ENCODE results near the gene DYRK3.
"Not testable (repeated sequence)": the region's sequence is repeated elsewhere in the genome, so short reads cannot be mapped to it uniquely, and the experiment has no call there.

The DYRK3 gene

DNA sequence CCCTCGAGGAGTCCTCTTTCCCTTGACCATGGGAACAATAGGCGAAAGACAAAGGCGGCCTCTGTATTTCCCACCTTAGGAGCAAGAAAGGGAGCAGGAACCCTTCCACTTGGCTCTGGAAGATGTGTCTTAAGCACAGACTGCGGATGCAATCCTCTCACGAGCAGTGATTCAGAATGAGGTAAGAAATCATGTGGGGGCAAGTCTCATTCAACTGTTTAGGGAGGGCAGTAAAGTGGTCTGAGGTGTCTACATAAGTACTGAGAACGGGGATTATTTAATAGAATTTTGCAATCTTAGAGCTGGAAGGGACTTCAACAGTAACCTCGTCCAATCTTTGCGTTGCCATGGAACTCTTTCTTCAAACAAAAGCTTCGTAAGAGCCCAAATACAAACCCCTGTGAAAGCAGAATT, 1.6 kb upstream of the DYRK3 start:
- DNase-seq: no peak

DNA sequence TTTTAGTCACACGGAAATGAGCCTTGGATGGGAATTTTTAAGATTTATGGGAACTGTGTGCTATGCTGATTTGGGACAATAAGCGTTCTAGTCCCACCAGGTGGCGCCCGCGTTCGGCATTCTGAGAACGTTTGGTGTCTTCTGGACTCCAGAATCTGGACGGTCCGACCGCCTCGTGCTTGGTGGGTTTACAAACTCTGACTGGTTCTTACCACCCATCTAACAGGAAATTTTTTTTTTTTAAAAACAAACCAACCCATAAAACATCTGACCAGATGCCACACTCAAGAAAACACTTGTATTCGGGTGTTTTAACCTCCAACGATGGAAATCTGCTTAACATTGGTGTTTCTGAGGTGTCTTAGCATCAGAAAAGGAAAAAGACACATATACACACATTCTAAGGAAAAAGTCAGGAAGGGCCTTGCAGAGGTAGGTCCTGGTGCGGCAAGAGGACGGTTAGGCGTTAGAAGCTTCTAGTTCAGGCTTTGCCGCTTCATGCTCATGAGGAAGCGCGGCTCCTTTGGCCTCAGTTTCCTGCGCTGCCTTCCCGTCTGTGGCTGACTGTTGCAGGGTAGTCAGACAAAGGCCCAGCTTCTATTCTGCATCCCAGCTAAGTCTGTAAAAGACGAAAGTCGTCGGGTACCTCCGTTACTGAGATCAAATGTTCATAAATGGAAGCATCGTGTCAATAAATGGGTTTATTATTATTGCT, 814 bp upstream of the DYRK3 start:
- peak; percentile 72 for DNase-seq

DNA sequence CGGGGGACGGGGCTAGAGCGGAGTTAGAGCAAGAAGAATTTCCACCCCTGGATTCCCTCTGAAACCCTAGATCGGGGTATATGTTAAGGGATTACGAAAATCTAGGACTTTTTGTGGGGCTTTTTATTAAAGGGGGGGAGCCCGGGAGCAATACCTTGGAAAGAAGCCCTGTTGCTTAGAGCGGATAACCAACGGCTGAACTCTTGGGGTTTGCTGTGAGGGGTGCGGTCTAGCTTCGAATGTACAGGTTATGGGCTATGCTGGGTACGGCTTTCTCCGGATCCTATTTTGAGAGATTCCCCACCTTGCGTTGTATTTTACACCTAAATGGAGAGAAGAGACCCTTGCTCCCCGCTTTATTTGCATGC, 626 bp downstream of the DYRK3 start:
- no peak for DNase-seq

DNA sequence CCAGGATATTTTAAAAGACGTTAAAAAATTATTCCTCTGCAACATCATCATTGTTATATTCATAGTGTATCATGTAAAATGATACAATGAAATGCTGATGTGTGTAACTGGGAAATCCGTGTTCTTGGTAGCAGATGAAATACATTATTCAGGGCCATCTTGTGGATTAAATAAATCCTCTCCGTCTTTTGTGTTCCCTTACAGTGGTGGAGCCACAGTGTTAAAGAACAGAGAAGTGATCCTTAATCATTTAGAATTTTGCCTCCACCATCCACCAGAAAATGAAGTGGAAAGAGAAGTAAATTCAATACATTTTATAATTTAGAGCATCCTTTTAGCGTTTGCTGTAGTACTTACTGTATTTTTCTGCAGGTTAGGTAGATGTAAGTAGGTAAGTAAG, 1.3 kb downstream of the DYRK3 start:
- no peak for DNase-seq

DNA sequence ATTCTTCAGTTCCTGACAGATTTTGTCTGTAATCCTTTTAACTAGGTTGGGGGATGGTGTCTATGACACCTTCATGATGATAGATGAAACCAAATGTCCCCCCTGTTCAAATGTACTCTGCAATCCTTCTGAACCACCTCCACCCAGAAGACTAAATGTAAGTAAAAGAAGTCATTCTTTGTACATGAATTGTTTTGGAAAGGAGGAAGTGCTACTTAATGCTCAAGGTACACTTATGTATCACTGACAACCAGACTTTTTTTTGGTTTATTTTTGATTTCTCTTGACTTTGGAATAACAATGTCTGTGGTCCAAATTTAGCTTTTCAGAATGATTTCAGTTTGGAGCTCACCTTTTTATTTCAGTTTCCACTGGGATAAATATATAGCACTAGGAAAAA, 2.3 kb downstream of the DYRK3 start:
- DNase-seq: no peak

DNA sequence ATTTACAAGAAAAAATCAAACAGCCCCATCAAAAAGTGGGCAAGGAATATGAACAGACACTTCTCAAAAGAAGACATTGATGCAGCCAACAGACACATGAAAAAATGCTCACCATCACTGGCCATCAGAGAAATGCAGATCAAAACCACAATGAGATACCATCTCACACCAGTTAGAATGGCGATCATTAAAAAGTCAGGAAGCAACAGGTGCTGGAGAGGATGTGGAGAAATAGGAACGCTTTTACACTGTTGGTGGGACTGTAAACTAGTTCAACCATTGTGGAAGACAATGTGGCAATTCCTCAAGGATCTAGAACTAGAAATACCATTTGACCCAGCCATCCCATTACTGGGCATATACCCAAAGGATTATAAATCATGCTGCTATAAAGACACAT, 6.7 kb downstream of the DYRK3 start:
- not testable (repeated sequence) for DNase-seq

DNA sequence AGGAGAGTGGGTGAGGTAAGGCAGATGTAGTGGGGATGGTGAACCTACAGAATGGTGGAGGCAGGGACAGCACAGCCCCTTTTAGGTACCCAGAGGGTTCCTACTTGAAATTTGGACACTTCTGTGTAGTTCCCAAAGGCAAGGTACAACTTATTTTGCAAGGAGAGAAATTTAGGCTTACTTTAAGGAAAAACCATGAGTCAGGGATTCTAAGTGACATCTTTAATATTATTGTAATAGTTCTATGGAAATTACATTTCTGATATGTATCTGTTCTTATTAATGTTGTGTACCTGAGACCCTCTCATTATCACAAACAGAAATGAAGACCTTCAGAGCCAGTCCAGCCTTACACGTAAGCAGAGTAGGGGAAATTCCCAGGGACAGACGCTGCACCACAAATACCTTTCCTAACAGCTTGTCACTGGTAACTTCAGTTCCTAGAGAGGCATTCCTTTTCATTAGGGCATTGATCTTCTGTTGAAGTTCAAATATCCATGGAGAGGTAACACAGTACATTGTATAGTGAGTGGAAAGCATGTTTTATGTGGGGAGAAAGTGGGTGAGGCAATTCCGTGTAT, 7.9 kb downstream of the DYRK3 start:
- no peak for DNase-seq

DNA sequence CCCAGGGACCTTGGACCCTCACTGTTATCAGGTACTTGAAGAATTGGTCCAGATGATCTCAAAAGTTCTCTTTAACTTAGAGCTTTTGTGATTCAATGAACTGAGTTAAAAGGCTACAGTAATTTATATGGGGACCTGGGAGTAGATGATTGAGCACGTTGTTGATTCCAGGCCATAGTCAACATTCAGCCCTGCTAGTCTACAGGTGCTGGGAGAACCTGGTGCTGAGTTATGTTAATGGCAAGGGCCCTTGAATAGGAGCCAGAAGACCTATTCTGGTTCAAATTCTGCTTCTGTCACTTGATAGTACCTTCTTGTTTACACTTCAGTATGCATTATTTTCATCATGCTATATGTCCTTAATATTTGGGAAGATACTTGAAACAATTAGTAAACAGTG, 11.2 kb downstream of the DYRK3 start:
- DNase-seq: no peak

DNA sequence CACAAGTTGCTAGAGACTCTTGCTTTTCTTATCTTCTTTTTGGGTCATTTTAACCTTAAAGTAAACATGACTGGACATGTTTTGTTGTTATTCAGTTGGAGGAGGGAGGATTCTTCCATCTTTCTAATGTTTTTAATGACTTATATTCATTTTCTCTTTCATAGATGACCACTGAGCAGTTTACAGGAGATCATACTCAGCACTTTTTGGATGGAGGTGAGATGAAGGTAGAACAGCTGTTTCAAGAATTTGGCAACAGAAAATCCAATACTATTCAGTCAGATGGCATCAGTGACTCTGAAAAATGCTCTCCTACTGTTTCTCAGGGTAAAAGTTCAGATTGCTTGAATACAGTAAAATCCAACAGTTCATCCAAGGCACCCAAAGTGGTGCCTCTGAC, 11.9 kb downstream of the DYRK3 start:
- no peak for DNase-seq

DNA sequence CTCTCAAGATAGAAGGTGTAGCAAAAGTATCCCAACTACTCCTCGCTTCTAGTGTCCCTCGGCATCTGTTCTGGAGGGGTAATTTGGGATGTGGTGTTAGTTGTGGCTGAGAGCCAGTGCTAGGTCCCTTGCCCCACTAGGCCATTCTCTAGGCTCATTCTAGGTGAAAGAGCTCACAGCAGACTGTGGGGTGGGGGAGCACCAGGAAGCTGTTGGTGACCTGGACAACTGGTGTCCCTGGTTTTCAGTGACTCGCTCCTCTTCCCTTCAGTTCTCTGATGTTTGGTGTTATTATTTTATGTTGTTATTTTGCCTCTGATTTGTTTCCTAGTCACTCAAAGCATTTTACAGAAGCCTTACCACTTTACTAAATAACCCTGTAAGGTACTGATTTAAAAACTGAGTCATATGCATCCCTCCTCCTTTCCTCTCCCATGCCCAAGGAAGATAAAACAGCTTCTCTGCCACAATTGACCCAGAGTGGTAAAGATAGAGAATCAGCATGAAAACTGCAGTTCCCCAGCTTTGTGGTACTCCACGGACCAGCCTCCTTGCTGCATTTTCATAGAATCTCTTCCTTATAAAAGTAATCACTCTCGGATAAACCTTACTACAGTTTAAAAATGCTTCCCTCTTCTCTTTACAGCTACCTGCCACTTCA, 14.1 kb downstream of the DYRK3 start:
- no peak for DNase-seq

DNA sequence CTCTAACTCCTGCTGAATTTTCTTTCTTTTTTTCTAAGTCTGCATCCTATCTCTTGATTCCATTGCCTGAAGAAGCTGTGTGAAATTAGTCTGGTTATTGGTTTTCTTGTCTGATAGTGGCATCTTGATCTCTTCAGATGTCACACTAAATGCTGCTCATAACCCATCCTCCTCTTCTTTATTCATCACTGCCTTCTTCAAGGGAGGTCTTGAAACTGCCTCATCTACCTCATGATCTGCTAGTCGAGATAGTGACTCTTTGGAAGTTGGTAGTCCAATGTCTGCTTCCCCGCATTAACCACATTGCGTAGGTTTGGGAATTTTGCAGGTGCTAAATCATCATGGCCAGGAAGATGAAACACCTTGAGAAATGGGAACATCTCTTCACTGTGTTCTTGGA, 15.7 kb downstream of the DYRK3 start:
- DNase-seq: no peak

DNA sequence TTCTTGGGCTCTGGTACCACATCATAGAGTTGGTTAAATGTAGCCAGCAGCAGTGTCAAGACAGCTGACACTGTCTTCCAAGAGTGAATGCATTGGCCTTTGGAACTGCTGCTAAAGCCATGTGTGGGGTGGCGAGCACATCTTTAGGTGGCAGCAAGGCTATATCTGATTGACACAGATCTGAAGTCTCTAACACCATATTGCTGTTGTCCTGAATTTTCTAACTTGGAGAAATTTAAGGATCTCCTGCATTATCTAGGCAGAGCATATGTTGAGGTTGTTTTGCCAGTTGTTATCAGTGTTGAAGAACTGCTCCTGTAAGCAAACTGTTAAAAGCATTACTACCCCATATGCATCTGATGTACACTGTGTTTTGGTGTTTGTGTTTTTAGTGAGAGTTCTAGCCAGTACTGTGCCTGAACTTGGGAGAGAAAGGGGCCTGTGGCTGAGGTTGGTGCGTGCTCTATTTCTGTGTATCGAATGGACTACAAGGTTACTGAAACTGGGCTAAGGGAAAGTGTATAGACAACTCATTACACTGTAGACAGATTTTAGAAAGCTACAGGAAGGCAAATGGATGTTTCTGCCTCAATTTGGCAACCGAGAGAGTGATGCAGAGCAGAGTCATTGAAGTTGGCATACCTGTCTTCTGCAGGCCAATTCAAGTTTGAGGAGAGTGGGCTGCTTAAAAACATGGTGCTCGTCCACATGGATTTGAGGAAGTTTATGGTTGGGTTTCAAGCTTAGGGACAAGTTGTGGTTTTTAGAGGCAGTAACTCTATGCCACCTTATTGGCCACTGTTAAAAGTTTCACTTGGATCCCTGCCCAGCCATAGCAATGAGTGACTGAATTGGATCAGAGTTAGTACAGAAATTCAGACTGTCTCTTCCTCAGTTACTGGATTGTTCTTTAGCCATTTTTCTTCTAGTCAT, 16.9 kb downstream of the DYRK3 start:
- no peak for DNase-seq

DNA sequence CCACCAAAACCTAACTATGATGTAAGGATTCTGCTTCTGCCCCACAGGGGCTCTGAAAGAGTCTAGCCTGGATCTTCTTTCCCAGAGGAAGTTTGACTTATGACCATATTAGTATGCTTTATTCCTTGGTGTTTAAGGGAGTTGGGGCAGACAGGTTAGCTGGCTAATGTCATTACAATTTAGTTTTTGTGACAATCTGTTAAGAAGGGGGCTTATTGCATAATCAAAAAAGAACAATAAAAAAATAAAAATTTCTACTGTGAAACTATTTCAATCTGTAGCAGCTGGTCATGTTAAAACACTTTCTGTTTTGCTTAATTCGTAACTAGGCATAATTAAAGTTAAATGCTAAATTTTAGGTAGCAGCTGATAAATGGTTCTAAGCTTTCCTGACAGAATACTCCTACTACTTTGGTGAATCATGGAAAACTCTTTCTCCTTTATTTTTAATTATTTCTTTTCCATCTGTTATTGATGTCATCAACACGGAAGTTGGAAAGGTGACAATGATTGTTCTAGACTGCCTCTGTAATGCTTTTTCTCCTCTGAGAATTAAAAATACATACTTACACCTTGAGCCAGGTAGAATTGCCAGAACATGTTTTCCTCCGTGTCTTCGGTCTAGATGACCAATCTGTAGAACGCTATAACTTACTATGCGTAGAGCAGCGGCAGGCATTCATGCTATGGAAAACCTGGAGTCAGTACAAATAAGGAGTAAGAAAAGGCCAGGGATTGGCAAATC, 18.6 kb downstream of the DYRK3 start:
- DNase-seq: no peak

DNA sequence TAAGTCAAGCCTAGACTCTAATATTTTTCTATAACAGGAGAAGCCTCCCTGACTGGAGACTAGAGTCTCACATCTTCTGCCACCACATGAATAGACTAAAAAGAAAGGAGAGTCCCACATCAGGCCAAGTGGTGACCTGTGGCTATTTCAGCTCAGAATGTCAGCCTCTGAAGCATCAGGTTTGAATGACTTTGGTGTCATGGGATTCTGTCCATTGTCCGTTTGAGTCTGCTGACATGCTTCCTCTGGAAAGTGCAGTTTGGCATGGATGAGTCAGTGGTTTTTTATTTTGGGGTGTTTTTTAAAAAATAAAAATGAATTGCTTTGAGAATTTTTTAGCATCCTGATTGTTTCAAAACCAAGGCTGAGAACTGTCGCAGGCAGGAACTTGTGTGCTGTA, 19.5 kb downstream of the DYRK3 start:
- DNase-seq: no peak

DNA sequence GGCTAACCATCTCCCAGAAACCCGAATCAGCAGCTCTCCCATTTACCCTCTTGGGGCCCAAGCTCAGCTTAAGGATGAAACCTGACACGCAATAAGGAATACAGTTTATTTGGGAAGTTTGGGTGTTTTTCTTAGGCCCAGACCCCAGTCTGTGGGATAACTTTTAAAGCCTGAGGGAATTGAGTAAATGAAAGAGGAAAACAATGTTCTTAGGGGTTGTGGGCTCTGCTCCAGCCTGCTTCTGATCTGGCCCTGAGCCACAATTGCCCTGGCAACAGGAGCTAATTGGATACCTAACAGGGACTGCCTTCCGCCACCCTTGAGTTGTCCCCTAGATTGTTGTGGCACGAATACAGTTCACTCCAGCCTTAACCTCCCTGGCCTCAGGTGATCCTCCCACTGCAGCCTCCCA, 20.1 kb downstream of the DYRK3 start:
- no peak for DNase-seq

DNA sequence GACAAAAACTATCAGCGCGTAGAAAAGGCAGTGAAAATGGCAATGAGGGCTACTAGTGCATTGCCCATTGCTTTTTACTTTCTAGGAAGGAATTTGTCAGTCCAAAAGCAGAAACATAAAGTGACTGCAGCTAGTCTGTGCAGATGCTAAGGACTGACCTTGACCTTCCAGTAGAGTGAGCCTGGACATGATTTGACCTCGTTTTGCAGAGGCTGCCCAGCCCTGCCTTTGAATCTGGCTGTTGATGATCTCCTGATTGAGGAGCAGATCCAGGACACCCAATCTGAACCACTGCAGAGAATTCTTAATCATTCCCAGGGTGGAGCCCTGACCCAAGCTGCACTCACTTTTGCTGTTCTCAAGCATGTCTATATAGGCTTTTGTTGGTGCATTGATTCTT, 21.6 kb downstream of the DYRK3 start:
- no peak for DNase-seq

DNA sequence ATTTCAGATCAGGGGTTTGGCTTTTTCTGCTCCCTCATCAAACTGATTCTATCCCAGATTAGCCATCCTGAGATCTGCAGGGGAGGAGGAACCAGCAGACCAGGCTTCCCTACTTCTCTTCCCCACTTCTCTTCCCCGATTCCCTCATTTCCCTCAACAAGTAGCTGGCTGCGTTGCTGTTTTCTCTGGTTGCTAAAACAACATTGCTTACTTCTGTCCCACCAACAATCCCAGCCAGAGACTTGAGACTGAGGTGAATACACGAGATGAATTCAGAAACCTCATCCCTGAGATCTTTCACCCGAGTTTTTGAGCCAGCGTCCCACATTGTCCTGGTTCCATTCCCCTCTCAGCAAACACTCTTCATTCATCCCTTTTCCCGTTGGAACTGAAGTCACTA, 22.4 kb downstream of the DYRK3 start:
- DNase-seq: no peak

DNA sequence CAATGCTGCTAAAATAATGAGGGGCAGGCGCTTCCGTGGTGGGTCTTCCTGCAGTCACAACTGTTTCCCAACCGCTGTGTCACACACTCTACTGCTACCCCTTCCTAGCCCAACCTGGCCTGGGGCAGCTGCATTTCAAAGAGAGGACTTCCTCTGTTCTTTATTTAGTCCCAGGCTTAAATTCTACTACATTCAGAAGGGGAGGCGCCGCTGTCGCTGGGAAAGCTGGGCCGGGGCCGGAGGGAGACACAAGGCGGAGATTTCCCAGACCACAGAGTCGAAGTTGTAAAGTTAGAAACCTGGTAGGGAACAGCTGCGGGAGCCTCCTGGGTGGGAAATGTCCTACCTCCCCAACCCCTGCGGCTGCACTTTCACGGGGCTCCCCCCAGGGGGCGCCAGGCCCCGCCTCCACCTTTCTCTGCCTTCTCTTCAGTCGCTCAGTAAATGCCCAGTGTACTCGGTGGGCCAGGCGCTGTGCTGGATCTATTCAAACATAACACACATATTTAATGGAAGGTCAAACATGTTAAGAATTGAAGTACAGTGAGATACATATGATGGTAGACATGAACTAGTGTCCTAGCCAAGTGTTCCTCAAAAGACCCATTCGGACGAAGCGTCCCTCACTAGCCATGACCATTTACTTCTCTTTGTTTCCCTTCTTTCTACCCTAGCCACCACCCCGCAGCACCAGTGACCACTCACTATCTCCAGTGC, 23.1 kb downstream of the DYRK3 start:
- peak; percentile 60 for DNase-seq

DNA sequence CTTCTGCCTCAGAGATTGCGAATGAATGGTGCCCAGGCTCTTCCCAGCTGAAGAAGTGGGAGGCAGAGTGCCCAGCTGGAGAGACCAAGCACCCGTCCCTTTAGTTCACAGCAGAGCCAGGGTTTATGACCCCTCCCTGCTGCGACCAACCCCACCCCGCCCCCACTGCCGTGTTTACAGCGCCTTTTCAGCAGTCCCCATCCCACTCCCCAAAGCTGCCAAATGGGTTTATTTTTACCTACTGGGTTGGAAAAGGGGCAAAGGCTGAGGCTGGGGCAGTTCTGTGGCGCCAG, 23.6 kb downstream of the DYRK3 start:
- DNase-seq: no peak

DNA sequence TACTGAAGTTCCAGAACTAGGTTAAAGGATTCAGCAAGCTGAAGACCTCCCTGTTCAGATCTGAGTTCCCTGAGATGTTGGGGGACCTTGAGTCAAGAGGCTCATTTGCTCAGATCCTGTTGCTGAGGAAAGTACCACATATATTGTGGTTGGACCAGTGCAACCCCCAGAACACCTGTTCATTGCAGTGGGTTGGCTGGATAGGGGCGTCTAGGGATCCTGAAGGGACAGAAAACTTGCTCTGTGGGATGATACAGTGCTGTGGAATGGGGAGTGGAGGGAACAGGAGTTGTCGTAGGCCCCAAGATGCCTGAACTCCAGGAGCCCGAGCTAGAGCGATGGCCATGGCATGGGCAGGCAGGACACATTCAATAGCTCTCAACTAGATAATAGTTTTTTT, 24.8 kb downstream of the DYRK3 start:
- DNase-seq: no peak

DNA sequence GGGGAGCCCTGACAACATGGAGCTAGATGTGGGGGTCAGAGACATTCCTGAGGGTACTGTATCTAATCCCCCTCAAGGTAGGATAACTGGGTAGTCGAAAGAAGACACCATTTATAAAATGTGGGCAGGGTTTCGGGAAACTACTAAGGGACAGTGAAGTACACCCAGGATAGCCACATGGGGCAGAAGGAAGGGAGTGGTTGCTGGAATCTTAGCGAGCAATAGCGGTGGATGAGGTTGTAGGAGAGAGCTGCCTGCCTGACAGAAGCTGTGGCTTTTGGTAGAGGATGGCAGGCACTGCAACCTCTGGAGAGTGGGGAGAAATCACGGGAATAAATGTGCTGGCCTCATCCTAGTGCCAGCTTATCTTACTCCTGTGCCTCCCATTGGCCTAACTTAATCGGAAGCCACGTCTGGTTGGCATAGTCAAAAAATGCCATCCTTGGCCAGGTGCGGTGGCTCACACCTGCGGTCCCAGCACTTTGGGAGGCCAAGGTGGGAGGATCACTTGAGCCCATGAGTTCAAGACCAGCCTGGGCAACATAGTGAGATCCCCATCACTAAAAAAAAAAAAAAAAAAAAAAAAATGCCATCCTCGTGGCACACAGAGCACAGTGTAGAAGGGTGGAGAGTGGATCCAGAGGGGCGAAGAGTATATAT, 26.0 kb downstream of the DYRK3 start:
- DNase-seq: no peak

Measured in CD4-positive, alpha-beta T cell treated with Interleukin-12 subunit alpha and Interleukin-12 subunit beta, for 1 hour (primary cell).